HUES64 (cell line): ENCODE data around the gene SECTM1.
A peak's percentile ranks its signal among the peaks of the same experiment; 100 is the strongest.
"Not testable (repeated sequence)": the region's sequence is repeated elsewhere in the genome, so short reads cannot be mapped to it uniquely, and the experiment has no call there.

Source experiments
- H3K27ac ChIP-seq: 2 replicates; pipeline ENCODE4 v1.7.0; 2013; ENCODE audit warnings: low read depth, low read length, inconsistent platforms
- H3K27me3 ChIP-seq: 2 replicates; pipeline ENCODE4 v1.6.1; 2013; ENCODE audit warnings: mild to moderate bottlenecking, low read length; ENCODE audit not compliant: insufficient read depth
- H3K36me3 ChIP-seq: 2 replicates; pipeline ENCODE4 v1.6.1; 2013; ENCODE audit warnings: mild to moderate bottlenecking, low read length; ENCODE audit not compliant: insufficient read depth
- H3K4me1 ChIP-seq: 2 replicates; pipeline ENCODE4 v1.6.1; 2013; ENCODE audit warnings: mild to moderate bottlenecking, low read length, moderate library complexity; ENCODE audit not compliant: insufficient read depth
- H3K4me3 ChIP-seq: 2 replicates; pipeline ENCODE4 v1.5.1; 2013; ENCODE audit warnings: mild to moderate bottlenecking, low read length, moderate library complexity
- H3K9ac ChIP-seq: 2 replicates; pipeline ENCODE4 v1.6.1; 2013; ENCODE audit warnings: mild to moderate bottlenecking, low read depth, low read length
- H3K9me3 ChIP-seq: 2 replicates; pipeline ENCODE4 v1.6.1; 2013; ENCODE audit warnings: low read depth, low read length; ENCODE audit not compliant: insufficient read depth
- WGBS: fragments of 150-250, 120-280 bp; methylation state at CpG from one replicate; pipeline ENCODE4 v1.1.7; 2013; ENCODE audit warnings: missing lambda C conversion rate; 5-methylcytosine and 5-hydroxymethylcytosine counted together

The SECTM1 gene

DNA sequence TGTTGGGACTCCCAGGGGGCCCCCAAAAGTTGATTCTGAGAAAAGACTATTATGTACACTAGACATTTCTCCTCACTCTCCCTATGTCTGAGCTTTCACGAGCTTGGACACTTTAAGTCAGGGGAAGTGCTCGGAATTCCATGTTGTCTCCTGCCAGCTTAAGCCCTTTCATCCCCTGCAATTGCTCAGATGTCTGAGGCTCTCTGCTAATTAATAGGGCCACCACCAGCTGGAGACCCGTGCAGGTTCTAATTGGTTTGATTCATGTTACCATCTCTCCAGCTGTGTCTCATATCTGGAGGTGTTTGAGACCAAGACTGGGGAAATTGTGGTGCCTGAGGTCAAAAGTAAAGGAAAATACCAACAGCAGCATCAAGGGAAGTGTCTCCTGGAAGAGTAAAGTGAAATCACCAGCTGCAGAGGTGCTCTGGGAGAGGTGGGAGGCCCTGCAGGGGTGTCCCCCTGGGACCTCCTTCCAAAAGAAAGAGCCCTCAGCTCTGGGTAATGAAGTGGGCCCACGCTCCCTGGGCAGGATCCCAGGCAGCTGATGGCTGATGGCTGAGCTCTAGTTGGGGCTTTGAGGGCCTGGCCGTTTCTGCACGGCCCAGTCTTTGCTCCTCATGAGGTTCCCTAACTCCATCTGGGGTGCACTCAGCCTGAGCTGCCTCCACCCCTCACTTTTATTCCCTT is 32.2 kb upstream of the SECTM1 start:
- H3K4me3 ChIP-seq: no peak overlapping the region
- no peaks in the 10 kb centered on the region for H3K4me1 ChIP-seq
- no peaks in the 10 kb centered on the region for H3K9me3 ChIP-seq
- no peaks in the 10 kb centered on the region for H3K36me3 ChIP-seq
- 79% methylated on average over 6 of the region's 6 CpGs for WGBS
- H3K9ac ChIP-seq: no peak overlapping the region
- H3K27me3 ChIP-seq: peaks cover 14% of the 10 kb centered on the region
- H3K27ac ChIP-seq: no peak overlapping the region

DNA sequence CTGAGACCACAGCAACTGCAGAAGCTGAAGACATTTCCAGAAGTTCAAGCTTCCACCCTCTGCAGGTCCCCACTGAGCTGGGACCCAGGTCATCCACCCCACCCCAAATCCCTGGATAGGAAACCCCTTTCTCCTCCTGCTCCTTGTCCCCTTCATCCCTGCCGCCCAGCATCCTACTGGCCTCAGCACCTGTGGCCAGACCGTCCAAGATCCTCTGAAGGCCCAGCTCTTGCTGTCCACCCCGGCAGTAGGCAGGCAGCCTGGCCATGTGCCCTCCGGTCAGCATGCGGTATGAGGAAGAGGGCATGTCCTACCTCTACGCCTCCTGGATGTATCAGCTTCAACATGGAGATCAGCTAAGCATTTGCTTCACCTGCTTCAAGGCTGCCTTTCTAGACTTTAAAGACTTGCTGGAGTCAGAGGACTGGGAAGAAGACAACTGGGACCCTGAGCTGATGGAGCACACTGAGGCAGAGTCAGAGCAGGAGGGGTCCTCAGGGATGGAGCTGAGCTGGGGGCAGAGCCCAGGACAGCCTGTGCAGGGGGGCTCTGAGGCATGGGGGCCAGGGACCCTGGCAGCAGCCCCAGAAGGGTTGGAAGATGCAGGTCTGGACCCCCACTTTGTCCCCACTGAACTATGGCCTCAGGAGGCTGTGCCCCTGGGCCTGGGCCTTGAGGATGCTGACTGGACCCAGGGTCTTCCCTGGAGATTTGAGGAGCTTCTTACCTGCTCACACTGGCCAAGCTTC is 28.5 kb upstream of the SECTM1 start:
- no peak overlapping the region for H3K9ac ChIP-seq
- no peaks in the 10 kb centered on the region for H3K4me1 ChIP-seq
- H3K9me3 ChIP-seq: no peaks in the 10 kb centered on the region
- no peaks in the 10 kb centered on the region for H3K27me3 ChIP-seq
- whole genome bisulfite sequencing: 89% methylated on average over 6 of the region's 6 CpGs
- no peak overlapping the region for H3K4me3 ChIP-seq
- H3K36me3 ChIP-seq: no peaks in the 10 kb centered on the region
- no peak overlapping the region for H3K27ac ChIP-seq

- not testable (repeated sequence) for H3K27me3 ChIP-seq, H3K27ac ChIP-seq, H3K9me3 ChIP-seq, H3K9ac ChIP-seq, H3K4me1 ChIP-seq, H3K4me3 ChIP-seq, H3K36me3 ChIP-seq
- WGBS: 80% methylated on average over 1 of the region's 1 CpG
These were observed 26.0 kb upstream of the SECTM1 start for GRCh38 chr17:82359451-82360074.

GRCh38 chr17:82358465-82359350 is 25.1 kb upstream of the SECTM1 start, which contains the start of gene TEX19:
Gene TEX19, plus strand, starts transcription at chr17:82359247. Its CDS starts 2,904 bp downstream, at chr17:82362151.
- no peak within 1 kb of the TSS for H3K4me3 ChIP-seq
- H3K27ac ChIP-seq: peak within 1 kb of the TSS; percentile 18; the same call in 1 of the 2 replicates
- 0 out of 2 replicates have a peak within 1 kb of the TSS, but pooled peaks have one; percentile 27 for H3K9ac ChIP-seq
- no peaks in the 10 kb centered on the region; the same call in 1 of the 2 replicates for H3K27me3 ChIP-seq
- no peaks in the 10 kb centered on the region; the same call in 1 of the 2 replicates for H3K4me1 ChIP-seq
- H3K36me3 ChIP-seq: no peaks in the 10 kb centered on the region
- no peaks in the 10 kb centered on the region for H3K9me3 ChIP-seq
- WGBS: 87% methylated on average over 21 of the region's 21 CpGs

DNA sequence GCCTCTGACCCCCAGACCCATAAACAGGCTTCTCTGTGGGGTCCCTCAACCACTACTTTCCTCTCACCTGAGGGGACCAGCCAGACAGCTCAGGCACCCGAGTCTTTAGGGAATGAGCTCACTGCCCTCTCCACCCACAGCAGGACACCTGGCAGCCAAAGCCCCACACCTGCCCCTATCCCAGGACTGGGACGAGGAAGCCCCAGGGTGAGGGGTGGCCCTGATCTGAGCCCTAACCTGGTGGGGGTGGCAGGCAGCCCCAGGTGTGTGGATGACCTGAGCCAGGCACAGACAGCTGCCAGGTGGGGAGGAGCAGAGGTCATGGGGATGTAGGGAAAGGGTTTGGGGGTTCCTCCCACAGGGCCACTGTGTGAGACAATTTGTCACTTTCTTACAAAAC is 23.8 kb upstream of the SECTM1 start:
- H3K27me3 ChIP-seq: no peaks in the 10 kb centered on the region; the same call in 1 of the 2 replicates
- no peaks in the 10 kb centered on the region for H3K36me3 ChIP-seq
- no peaks in the 10 kb centered on the region for H3K9me3 ChIP-seq
- no peak overlapping the region for H3K9ac ChIP-seq
- WGBS: 89% methylated on average over 2 of the region's 2 CpGs
- H3K4me1 ChIP-seq: no peaks in the 10 kb centered on the region; the same call in 1 of the 2 replicates
- no peak overlapping the region for H3K4me3 ChIP-seq
- no peak overlapping the region for H3K27ac ChIP-seq

- Histone ChIP-seq H3K9ac (no peak overlapping the region; the same call in 1 of the 2 replicates), H3K27me3 (no peaks in the 10 kb centered on the region; the same call in 1 of the 2 replicates), H3K36me3 (no peaks in the 10 kb centered on the region), H3K9me3 (no peaks in the 10 kb centered on the region), H3K27ac (no peak overlapping the region), H3K4me1 (no peaks in the 10 kb centered on the region; the same call in 1 of the 2 replicates), H3K4me3 (no peak overlapping the region)
- 70% methylated on average over 20 of the region's 20 CpGs for whole genome bisulfite sequencing
These were observed 23.3 kb upstream of the SECTM1 start for GRCh38 chr17:82356845-82357355.

DNA sequence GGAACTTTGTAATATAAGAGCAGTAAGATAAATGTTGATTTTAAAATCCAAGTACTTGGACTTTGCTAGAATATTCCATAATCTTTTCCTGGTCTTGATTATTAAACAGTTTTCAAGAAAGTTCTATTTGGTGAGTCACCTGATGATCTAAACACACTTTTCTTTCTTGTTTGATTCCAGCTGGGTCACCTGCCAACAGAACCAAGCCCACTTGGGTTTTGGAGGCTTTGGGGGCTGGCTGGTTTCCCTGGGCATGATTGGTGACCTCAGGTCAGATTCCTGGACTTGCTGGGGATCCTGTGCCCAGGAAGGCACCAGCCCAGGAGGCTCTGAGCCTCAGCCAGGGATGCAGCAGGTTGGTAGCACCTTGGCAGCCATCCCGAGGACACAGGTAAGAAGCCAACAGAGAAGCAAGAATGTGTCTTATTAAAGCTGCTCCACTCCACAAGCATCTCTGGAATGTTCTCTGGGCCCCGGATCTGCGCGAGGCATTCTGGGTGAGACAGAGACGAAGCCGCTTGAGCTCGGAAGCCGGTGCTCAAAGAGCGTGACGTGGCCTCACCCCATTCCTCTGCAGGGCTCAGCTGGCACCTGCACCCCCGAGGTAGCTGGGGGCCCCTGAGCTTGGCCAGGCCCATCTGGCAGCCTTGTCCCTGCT is 22.3 kb upstream of the SECTM1 start:
- no peaks in the 10 kb centered on the region; the same call in 1 of the 2 replicates for H3K4me1 ChIP-seq
- no peak overlapping the region for H3K27ac ChIP-seq
- H3K27me3 ChIP-seq: no peaks in the 10 kb centered on the region; the same call in 1 of the 2 replicates
- no peaks in the 10 kb centered on the region for H3K36me3 ChIP-seq
- H3K9ac ChIP-seq: no peak overlapping the region
- no peak overlapping the region for H3K4me3 ChIP-seq
- 92% methylated on average over 11 of the region's 11 CpGs for WGBS
- no peaks in the 10 kb centered on the region for H3K9me3 ChIP-seq

DNA sequence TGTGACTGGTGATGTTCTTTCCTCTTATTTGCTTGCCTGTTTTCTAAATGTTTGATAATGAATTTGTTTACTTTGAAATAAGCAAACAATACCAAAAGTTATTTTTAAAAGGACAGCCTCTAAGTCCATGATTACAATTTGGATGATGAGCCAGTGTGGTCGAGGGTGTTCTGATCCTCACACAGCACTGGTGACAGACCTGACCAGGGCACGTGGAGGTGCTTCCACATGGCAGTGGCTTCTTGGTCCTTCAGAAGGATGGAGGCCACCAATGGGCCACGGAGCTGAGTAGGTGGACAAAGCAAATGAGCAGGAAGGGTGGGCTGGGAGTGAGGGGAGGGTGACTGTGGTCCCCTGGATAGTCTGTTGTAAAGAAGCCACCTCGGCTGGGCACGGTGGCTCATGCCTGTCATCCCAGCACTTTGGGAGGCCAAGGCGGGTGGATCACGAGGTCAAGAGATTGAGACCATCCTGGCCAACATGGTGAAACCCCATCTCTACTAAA is 21.3 kb upstream of the SECTM1 start:
- H3K4me1 ChIP-seq: no peaks in the 10 kb centered on the region; the same call in 1 of the 2 replicates
- H3K27ac ChIP-seq: no peak overlapping the region
- 88% methylated on average over 7 of the region's 7 CpGs for WGBS
- H3K9me3 ChIP-seq: no peaks in the 10 kb centered on the region
- H3K27me3 ChIP-seq: no peaks in the 10 kb centered on the region; the same call in 1 of the 2 replicates
- no peaks in the 10 kb centered on the region for H3K36me3 ChIP-seq
- H3K9ac ChIP-seq: no peak overlapping the region
- no peak overlapping the region for H3K4me3 ChIP-seq

- H3K9ac ChIP-seq: no peak overlapping the region
- H3K36me3 ChIP-seq: no peaks in the 10 kb centered on the region
- H3K27ac ChIP-seq: no peak overlapping the region
- H3K9me3 ChIP-seq: no peaks in the 10 kb centered on the region
- 92% methylated on average over 8 of the region's 8 CpGs for WGBS
- H3K27me3 ChIP-seq: no peaks in the 10 kb centered on the region; the same call in 1 of the 2 replicates
- H3K4me1 ChIP-seq: no peaks in the 10 kb centered on the region; the same call in 1 of the 2 replicates
- no peak overlapping the region for H3K4me3 ChIP-seq
These were observed 19.9 kb upstream of the SECTM1 start for GRCh38 chr17:82353484-82353883.
